Panc1 (cell line): ENCODE results near the gene WFS1. TPM values are rescaled to one million over a fixed set of nuclear protein-coding genes. Genes with fewer than 3 reads are reported as not detected.

Experiments used
- ATAC-seq: fragments of 200-7000 bp; cut with Tn5 transposase; 2 replicates; pipeline ENCODE4 v1.9.1; 2020; ENCODE audit warnings: mild to moderate bottlenecking, moderate library complexity
- BruUV-seq: library from RNA; stranded (reverse); fragments of 400-500 nt; replicated peaks from 2 replicates; lab custom pipeline; 2021; lab: Mats Ljungman, UMichigan
- CTCF ChIA-PET: fragments of 300-600 bp; sonication (Branson Sonifier 250); formaldehyde crosslinking; loops from one replicate; lab custom pipeline; 2022; ENCODE audit warnings: antibody characterized with exemption; lab: Charles Lee
- POLR2A ChIA-PET: fragments of 300-600 bp; sonication (Branson Sonifier 250); formaldehyde crosslinking; loops from one replicate; lab custom pipeline; 2022; ENCODE audit warnings: antibody characterized with exemption; lab: Charles Lee
- DNase-seq: peaks from one replicate; pipeline ENCODE4 v3.0.0-alpha.2; 2010; ENCODE audit warnings: low read depth, low spot score
- H3K27ac ChIP-seq: 2 replicates; pipeline ENCODE4 v1.5.1; 2011; ENCODE audit warnings: mild to moderate bottlenecking, low read length, inconsistent platforms
- H3K27me3 ChIP-seq: fragments of 200-500 bp; sonication (Bioruptor generic); 2 replicates; pipeline ENCODE4 v1.6.0; 2014; ENCODE audit warnings: low read length, inconsistent platforms; ENCODE audit not compliant: control insufficient read depth, insufficient read depth
- H3K36me3 ChIP-seq: fragments of 200-500 bp; sonication (Bioruptor generic); 2 replicates; pipeline ENCODE4 v1.5.1; 2014; ENCODE audit warnings: inconsistent platforms, mild to moderate bottlenecking, low read length, moderate library complexity; ENCODE audit not compliant: control insufficient read depth, insufficient read depth
- H3K4me1 ChIP-seq: 2 replicates; pipeline ENCODE4 v1.5.1; 2011; ENCODE audit warnings: inconsistent platforms, mild to moderate bottlenecking, low read length, moderate library complexity; ENCODE audit not compliant: control insufficient read depth, insufficient read depth
- H3K4me3 ChIP-seq, 2 experiments: 2 replicates each; pipeline ENCODE4 v1.5.1; 2011 to 2012; ENCODE audit warnings: low read depth in 2 of 2, low read length in 2 of 2, mild to moderate bottlenecking in 2 of 2, inconsistent platforms in 1 of 2, moderate library complexity in 1 of 2
- H3K9me3 ChIP-seq: fragments of 200-500 bp; sonication (Bioruptor generic); 2 replicates; pipeline ENCODE4 v1.5.1; 2014; ENCODE audit warnings: low read depth, mild to moderate bottlenecking, inconsistent platforms, low read length, moderate library complexity; ENCODE audit not compliant: control insufficient read depth, insufficient read depth
- POLR2AphosphoS5 ChIP-seq: IDR thresholded peaks from 2 replicates; pipeline ENCODE4 v1.6.1; 2012; ENCODE audit warnings: mild to moderate bottlenecking, low read depth, low read length, moderate library complexity
- REST ChIP-seq, 2 experiments: IDR thresholded peaks; 2 replicates each; pipeline ENCODE4 v1.6.1; 2011 to 2012; ENCODE audit warnings: low read depth in 2 of 2, control low read depth in 1 of 2, low read length in 1 of 2, mild to moderate bottlenecking in 1 of 2, moderate library complexity in 1 of 2; ENCODE audit not compliant: insufficient read depth in 1 of 2
- SIN3A ChIP-seq: IDR thresholded peaks from 2 replicates; pipeline ENCODE4 v1.6.1; 2012; ENCODE audit warnings: low read depth, mild to moderate bottlenecking, low read length, moderate library complexity, borderline replicate concordance; ENCODE audit not compliant: insufficient read depth
- TCF7L2 ChIP-seq: IDR thresholded peaks from 2 replicates; pipeline ENCODE4 v1.6.1; 2011; ENCODE audit warnings: mild to moderate bottlenecking, low read depth, low read length, inconsistent platforms
- in situ Hi-C: cut with HindIII; loops from 2 replicates; pipeline ENCODE4 v1.10.0; 2016; ENCODE audit warnings: low sequenced_read_pairs, low pct_unique_long_range_greater_than_20kb
- intact Hi-C: fragments of 100-400 bp; cut with micrococcal nuclease; formaldehyde crosslinking; loops from one replicate; pipeline ENCODE4 v1.10.0; 2022; ENCODE audit not compliant: unreplicated experiment
- total RNA-seq: library from RNA; stranded (reverse); gene quantifications from one replicate; pipeline ENCODE4 v1.2.1, GENCODE V29; 2021; ENCODE audit not compliant: unreplicated experiment
- TF ChIP-seq, protein P1 (sequence below): fragments of 450-650 bp; IDR thresholded peaks from 2 replicates; pipeline ENCODE4 v1.5.1; 2017; ENCODE audit warnings: mild to moderate bottlenecking

WFS1 gene
- total RNA-seq, 1 experiment from 2014 or later = 67.5 TPM

DNA sequence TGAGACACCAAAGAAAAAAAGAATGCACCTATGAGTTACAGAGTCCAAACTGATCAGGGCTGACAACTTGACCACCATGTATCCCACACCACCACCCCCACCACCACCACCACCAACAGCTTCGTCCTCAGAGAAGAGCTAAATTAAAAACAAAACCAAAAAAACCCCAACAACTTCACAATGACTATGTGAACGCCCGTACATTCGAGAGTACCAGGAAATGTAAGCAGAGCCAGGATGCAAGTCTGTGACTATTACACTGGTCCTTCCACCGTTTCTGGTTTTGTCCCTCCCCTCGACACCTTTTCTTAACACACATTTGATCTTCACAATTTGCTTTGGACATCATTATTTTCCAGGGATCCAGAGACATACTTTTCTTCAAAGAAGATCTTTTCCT is 51.0 kb downstream of the WFS1 start:
- TF ChIP-seq POLR2AphosphoS5 (no peak), REST (IDR thresholded peaks at IDR 0.05; ENCODE audit: insufficient read depth in 1 of 2, low read depth in 2 of 2, low read length in 1 of 2) (no peak), SIN3A (no peak), TCF7L2 (no peak)
- TF ChIP-seq, protein P1, sequence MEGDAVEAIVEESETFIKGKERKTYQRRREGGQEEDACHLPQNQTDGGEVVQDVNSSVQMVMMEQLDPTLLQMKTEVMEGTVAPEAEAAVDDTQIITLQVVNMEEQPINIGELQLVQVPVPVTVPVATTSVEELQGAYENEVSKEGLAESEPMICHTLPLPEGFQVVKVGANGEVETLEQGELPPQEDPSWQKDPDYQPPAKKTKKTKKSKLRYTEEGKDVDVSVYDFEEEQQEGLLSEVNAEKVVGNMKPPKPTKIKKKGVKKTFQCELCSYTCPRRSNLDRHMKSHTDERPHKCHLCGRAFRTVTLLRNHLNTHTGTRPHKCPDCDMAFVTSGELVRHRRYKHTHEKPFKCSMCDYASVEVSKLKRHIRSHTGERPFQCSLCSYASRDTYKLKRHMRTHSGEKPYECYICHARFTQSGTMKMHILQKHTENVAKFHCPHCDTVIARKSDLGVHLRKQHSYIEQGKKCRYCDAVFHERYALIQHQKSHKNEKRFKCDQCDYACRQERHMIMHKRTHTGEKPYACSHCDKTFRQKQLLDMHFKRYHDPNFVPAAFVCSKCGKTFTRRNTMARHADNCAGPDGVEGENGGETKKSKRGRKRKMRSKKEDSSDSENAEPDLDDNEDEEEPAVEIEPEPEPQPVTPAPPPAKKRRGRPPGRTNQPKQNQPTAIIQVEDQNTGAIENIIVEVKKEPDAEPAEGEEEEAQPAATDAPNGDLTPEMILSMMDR = no peak
- BruUV-seq = TSS peak; percentile 89
- Histone ChIP-seq H3K36me3 (no peaks in the 10 kb centered on the region), H3K27ac (no peak overlapping the region), H3K9me3 (no peaks in the 10 kb centered on the region), H3K27me3 (no peaks in the 10 kb centered on the region), H3K4me1 (no peaks in the 10 kb centered on the region), H3K4me3 (no peak overlapping the region)
- ATAC-seq = no peak
- intact Hi-C loops = no loop called here
- no peak for DNase-seq
- ChIA-PET CTCF (no interaction called here), POLR2A (interaction anchor here (0.7 kb wide), 1 partner anchor 11 kb away, joined by 9 read pairs; no protein-coding TSS in a partner anchor)
- in situ Hi-C loops = no loop called here

DNA sequence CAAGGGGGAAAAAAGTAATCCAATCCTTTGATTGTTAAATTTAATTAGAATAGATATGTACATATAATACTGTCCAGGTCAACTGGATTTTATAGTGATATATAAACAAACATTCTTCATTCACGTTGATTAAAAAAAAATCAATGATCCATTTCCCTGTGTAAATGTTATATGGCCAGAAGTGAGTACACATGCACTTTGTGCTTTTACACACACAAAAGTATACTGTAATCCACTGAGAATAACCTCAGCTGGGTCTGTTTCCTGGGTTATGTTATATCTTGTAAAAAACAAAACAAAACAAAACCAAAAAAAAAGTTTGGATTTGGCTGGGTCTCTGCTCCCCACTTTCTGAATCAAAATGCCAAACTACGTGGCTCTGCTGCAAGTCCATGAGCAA is 51.7 kb downstream of the WFS1 start:
- POLR2A ChIA-PET = no interaction called here
- DNase-seq (no peak), ATAC-seq (no peak)
- Histone ChIP-seq H3K9me3 (no peaks in the 10 kb centered on the region), H3K4me1 (no peaks in the 10 kb centered on the region), H3K4me3 (no peak overlapping the region), H3K36me3 (no peaks in the 10 kb centered on the region), H3K27me3 (no peaks in the 10 kb centered on the region), H3K27ac (no peak overlapping the region)
- CTCF ChIA-PET = no interaction called here
- no TSS peak for BruUV-seq
- intact Hi-C loops (no loop called here), in situ Hi-C loops (no loop called here)
- TF ChIP-seq POLR2AphosphoS5 = no peak
- no peak for TF ChIP-seq SIN3A
- TF ChIP-seq, protein P1 = no peak
- no peak for TF ChIP-seq REST (IDR thresholded peaks at IDR 0.05; ENCODE audit: insufficient read depth in 1 of 2, low read depth in 2 of 2, low read length in 1 of 2)
